C4-2B (cell line): Measurements from ENCODE around the gene SHQ1.

Experiments used
- ZFX ChIP-seq: fragments of 450-650 bp; IDR thresholded peaks from 2 replicates; pipeline ENCODE4 v1.6.1; 2017
- TF ChIP-seq, protein P1 (sequence below): fragments of 450-650 bp; conservative IDR thresholded peaks from 2 replicates; pipeline ENCODE4 v1.5.1; 2017; ENCODE audit warnings: mild to moderate bottlenecking

DNA sequence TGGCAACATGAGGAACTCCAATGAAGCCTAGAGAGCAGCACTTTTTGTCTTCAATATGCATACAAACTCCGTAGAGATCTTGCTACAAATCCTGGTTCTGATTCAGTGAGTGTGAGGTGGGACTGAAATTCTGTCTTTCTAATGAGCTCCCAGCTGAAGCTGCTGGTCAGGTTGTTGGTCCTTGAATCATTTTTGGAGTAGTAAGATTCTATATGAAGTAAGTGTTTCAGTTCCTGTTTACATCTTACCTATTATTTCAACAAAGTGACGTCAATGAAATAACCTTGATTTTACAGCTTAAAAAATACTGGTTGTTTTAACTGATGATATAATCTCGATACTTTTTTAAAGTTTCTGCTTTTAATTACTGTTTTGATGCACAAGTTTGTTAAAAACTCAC, 33.9 kb downstream of the SHQ1 start:
- TF ChIP-seq, protein P1, sequence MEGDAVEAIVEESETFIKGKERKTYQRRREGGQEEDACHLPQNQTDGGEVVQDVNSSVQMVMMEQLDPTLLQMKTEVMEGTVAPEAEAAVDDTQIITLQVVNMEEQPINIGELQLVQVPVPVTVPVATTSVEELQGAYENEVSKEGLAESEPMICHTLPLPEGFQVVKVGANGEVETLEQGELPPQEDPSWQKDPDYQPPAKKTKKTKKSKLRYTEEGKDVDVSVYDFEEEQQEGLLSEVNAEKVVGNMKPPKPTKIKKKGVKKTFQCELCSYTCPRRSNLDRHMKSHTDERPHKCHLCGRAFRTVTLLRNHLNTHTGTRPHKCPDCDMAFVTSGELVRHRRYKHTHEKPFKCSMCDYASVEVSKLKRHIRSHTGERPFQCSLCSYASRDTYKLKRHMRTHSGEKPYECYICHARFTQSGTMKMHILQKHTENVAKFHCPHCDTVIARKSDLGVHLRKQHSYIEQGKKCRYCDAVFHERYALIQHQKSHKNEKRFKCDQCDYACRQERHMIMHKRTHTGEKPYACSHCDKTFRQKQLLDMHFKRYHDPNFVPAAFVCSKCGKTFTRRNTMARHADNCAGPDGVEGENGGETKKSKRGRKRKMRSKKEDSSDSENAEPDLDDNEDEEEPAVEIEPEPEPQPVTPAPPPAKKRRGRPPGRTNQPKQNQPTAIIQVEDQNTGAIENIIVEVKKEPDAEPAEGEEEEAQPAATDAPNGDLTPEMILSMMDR: no peak
- no peak for TF ChIP-seq ZFX
